ENCODE data around the gene CTSC. TPM values are rescaled to one million over a fixed set of nuclear protein-coding genes. Genes with fewer than 3 reads are reported as not detected.

Gene CTSC
- total RNA-seq, 6 donors from 2014 or later = 74.4 to 370 (median 247) TPM

DNA sequence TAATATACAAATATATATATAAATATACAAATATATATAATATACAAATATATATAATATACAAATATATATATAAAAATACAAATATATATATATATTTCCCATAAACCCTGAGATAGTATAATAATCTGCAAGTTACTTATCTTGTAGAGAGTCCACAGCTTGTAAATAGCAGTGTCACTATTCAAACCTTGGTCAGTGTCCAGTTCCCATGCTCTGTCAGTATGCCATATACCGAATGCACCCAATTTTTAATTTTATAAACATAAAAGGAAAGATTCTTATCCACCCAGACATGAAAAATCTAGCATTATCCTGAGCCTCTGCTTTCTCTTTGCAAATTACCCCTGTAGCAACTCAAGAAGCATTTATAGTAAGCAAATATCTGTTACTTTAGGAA, 21.6 kb upstream of the CTSC start:
- Histone ChIP-seq H3K36me3 (no peaks in the 10 kb centered on the region), H3K4me3 (no peak overlapping the region), H3K27ac (no peak overlapping the region), H3K4me1 (peaks cover 17 to 26% (median 22%) of the 10 kb centered on the region in 4 donors), H3K27me3 (no peaks in the 10 kb centered on the region), H3K9me3 (no peaks in the 10 kb centered on the region)
- 86 to 87% methylated on average over 1 of the region's 1 CpG for WGBS, 2 donors
- TF ChIP-seq POLR2A (IDR thresholded peaks at IDR 0.05) (no peak), EP300 (IDR thresholded peaks at IDR 0.05) (no peak), POLR2AphosphoS5 (IDR thresholded peaks at IDR 0.05) (no peak)
- TF ChIP-seq, protein P1, sequence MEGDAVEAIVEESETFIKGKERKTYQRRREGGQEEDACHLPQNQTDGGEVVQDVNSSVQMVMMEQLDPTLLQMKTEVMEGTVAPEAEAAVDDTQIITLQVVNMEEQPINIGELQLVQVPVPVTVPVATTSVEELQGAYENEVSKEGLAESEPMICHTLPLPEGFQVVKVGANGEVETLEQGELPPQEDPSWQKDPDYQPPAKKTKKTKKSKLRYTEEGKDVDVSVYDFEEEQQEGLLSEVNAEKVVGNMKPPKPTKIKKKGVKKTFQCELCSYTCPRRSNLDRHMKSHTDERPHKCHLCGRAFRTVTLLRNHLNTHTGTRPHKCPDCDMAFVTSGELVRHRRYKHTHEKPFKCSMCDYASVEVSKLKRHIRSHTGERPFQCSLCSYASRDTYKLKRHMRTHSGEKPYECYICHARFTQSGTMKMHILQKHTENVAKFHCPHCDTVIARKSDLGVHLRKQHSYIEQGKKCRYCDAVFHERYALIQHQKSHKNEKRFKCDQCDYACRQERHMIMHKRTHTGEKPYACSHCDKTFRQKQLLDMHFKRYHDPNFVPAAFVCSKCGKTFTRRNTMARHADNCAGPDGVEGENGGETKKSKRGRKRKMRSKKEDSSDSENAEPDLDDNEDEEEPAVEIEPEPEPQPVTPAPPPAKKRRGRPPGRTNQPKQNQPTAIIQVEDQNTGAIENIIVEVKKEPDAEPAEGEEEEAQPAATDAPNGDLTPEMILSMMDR (IDR thresholded peaks at IDR 0.05) = no peak
- no peak for DNase-seq
- no peak for ATAC-seq (ENCODE audit: low FRiP score in 2 of 2)

DNA sequence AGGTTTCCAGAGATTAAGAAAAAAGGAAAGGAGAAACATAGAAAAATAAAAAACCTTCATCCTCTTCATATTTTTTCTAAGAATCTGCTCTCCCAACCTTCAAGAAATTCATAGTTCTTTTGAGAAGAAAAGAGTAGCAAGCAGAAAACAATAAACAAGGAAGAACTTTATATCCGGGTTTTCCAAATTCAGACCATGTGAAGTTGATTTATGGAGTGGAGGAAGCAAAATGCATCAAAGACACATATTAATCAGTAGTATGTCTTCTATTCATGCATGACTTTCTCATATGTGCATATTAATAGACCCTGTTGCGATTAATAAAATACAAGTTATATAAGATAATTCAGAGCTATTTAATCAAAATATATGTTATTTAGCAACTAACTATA, 20.5 kb upstream of the CTSC start:
- H3K36me3 ChIP-seq = no peaks in the 10 kb centered on the region
- 59 to 65% methylated on average over 2 of the region's 2 CpGs for WGBS, 2 donors
- ATAC-seq (ENCODE audit: low FRiP score in 2 of 2) = no peak
- DNase-seq = no peak
- no peak overlapping the region for H3K4me3 ChIP-seq
- peak overlapping the region in 3 of 4 donors; percentile 11 to 55 (median 42) for H3K27ac ChIP-seq
- H3K27me3 ChIP-seq = no peaks in the 10 kb centered on the region
- TF ChIP-seq, protein P1 (IDR thresholded peaks at IDR 0.05) = no peak
- TF ChIP-seq EP300 (IDR thresholded peaks at IDR 0.05) (no peak), POLR2AphosphoS5 (IDR thresholded peaks at IDR 0.05) (no peak), POLR2A (IDR thresholded peaks at IDR 0.05) (no peak)
- H3K4me1 ChIP-seq = peaks cover 11 to 26% (median 20%) of the 10 kb centered on the region in 4 donors
- H3K9me3 ChIP-seq = no peaks in the 10 kb centered on the region

DNA sequence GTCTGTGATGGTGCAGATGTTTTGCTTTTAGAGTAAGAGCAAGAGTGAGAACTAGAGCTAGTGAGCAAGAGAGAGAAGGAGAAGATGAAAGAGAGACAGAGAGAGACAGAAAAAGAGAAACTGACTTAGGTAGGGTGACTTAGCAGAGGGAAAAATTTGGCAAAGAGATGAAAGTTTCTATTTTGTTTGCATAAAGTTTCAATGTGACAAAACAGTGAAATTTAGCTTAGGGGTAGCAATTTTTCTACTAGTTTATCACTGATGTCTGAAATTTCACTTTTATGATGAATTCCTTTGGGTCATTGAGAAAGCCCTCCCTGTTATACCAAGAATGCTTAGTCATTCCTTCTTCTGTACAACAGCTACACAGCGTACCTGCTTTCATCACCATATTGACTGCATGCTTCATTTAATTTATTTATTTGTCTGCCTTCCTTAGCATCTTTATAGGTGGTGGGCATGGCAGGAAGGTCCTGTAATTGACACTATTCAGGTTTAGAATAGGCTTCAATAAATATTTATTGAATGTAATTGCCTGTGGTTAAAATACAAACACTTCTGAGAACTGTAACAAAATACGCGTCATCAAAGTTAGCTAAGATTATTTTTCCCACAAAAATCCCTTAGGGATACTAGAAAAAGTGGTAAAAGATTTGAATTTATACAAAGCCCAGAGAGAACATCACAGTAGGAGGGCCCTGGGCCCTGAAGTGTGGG, 19.9 kb upstream of the CTSC start:
- TF ChIP-seq EP300 (IDR thresholded peaks at IDR 0.05) (no peak), POLR2A (IDR thresholded peaks at IDR 0.05) (no peak), POLR2AphosphoS5 (IDR thresholded peaks at IDR 0.05) (no peak)
- TF ChIP-seq, protein P1 (IDR thresholded peaks at IDR 0.05) = no peak
- H3K27ac ChIP-seq = peak overlapping the region in 3 of 4 donors; percentile 11 to 55 (median 42)
- peak in 1 of 2 donors; percentile 45 for ATAC-seq (ENCODE audit: low FRiP score in 2 of 2)
- H3K9me3 ChIP-seq = no peaks in the 10 kb centered on the region
- H3K27me3 ChIP-seq = no peaks in the 10 kb centered on the region
- DNase-seq = no peak
- WGBS, 2 donors = 38 to 47% methylated on average over 3 of the region's 3 CpGs
- no peaks in the 10 kb centered on the region for H3K36me3 ChIP-seq
- peaks cover 11 to 26% (median 20%) of the 10 kb centered on the region in 4 donors for H3K4me1 ChIP-seq
- peak overlapping the region in 1 of 4 donors; percentile 17 for H3K4me3 ChIP-seq

DNA sequence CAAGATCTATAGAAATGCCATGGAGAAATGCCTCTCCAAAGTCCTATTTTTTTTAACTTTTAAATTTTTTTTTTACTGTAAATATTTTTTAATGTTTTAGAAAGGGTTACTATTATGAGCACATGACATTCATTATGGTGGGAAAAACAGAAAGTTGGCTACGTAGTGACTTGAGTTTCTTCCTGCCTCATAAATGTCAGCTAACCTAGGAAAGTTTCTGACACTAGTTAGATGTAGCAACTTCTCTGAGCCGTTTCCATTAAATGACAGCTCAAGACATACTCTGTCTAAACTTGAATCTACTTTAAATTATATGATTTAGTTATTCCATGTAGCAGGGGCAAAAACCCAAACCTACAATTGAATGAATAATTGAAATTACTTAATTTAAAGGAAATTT, 18.4 kb upstream of the CTSC start:
- H3K27me3 ChIP-seq = no peaks in the 10 kb centered on the region
- no peak for TF ChIP-seq POLR2A (IDR thresholded peaks at IDR 0.05)
- TF ChIP-seq EP300 (IDR thresholded peaks at IDR 0.05) = no peak
- DNase-seq = no peak
- no peaks in the 10 kb centered on the region for H3K9me3 ChIP-seq
- H3K27ac ChIP-seq = peak overlapping the region in 1 of 4 donors; percentile 52
- 52 to 72% methylated on average over 2 of the region's 2 CpGs for WGBS, 2 donors
- no peaks in the 10 kb centered on the region for H3K36me3 ChIP-seq
- ATAC-seq (ENCODE audit: low FRiP score in 2 of 2) = no peak
- H3K4me3 ChIP-seq = no peak overlapping the region
- peaks cover 11 to 26% (median 20%) of the 10 kb centered on the region in 4 donors for H3K4me1 ChIP-seq

DNA sequence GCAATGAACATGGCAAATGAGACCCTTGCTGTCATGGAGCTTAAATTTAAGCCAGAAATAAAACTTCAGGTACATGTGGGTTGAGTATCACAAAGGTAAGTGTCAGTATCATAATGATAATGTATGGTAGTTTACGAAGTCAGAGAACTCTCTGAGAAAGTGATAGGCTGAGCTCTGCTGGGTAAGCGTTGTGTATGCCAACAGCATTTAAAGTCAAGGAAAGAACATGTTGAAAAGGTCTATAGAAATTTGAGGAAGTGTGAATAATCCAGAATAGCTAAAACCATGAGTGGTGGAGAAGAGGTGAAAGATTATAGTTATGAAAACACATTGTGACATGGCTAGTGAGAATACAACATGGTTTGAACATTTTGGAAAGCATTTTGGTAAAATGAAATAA, 17.4 kb upstream of the CTSC start:
- peak in 1 of 2 donors; percentile 54 for ATAC-seq (ENCODE audit: low FRiP score in 2 of 2)
- Histone ChIP-seq H3K9me3 (no peaks in the 10 kb centered on the region), H3K27ac (peak overlapping the region in 3 of 4 donors; percentile 17 to 63 (median 41)), H3K4me1 (peaks cover 11 to 24% (median 19%) of the 10 kb centered on the region in 4 donors), H3K4me3 (no peak overlapping the region), H3K27me3 (no peaks in the 10 kb centered on the region), H3K36me3 (no peaks in the 10 kb centered on the region)
- TF ChIP-seq, protein P1 (IDR thresholded peaks at IDR 0.05) = no peak
- TF ChIP-seq POLR2A (IDR thresholded peaks at IDR 0.05) (peak in 1 of 4 donors; percentile 34), POLR2AphosphoS5 (IDR thresholded peaks at IDR 0.05) (no peak)
- 75 to 80% methylated on average over 2 of the region's 2 CpGs for WGBS, 2 donors
- DNase-seq = no peak
